Measurements from ENCODE around the gene SPTB. TPM values are rescaled to one million over a fixed set of nuclear protein-coding genes. Genes with fewer than 3 reads are reported as not detected.

The SPTB gene
- total RNA-seq, 1 donor from 2014 or later: 3.0 TPM

DNA sequence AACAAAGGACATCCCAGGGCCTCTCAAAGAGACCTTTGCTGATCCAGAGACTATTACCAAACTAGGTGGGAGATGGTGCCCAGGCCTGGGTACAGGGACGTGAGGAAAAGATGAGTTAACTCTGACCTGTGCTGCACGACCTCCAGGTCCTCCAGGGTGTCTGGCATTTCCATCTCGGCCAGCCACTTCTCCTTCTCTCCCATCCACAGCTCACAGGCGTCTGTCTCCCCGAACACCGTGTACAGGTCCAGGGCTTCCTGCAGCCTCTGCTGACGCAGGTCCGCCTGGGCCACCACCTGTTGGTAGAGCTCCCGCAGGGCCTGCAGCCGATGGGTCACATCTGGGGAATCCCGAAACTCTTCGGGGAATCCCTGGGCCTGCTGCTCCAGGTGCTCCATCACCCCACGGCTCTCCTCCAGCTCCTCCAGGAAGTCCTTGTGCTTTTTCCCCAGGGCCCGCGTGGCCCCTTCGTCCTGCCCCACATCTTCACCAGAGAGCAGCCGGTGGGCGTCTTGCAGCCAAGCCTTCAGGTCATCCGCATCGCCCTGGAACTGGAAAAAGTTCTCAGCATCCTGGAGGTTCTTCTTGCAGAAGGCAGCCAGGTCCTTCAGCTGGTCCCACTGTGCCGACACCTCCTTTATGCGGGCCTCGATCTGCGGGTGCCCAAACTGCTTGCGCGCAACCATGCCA lies 86.7 kb downstream of the SPTB start:
- H3K9me3 ChIP-seq: no peaks in the 10 kb centered on the region
- peak; percentile 47 for DNase-seq
- no peak overlapping the region for H3K4me3 ChIP-seq
- H3K36me3 ChIP-seq: no peaks in the 10 kb centered on the region
- no peak overlapping the region for H3K27ac ChIP-seq
- TF ChIP-seq, protein P1, sequence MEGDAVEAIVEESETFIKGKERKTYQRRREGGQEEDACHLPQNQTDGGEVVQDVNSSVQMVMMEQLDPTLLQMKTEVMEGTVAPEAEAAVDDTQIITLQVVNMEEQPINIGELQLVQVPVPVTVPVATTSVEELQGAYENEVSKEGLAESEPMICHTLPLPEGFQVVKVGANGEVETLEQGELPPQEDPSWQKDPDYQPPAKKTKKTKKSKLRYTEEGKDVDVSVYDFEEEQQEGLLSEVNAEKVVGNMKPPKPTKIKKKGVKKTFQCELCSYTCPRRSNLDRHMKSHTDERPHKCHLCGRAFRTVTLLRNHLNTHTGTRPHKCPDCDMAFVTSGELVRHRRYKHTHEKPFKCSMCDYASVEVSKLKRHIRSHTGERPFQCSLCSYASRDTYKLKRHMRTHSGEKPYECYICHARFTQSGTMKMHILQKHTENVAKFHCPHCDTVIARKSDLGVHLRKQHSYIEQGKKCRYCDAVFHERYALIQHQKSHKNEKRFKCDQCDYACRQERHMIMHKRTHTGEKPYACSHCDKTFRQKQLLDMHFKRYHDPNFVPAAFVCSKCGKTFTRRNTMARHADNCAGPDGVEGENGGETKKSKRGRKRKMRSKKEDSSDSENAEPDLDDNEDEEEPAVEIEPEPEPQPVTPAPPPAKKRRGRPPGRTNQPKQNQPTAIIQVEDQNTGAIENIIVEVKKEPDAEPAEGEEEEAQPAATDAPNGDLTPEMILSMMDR (IDR thresholded peaks at IDR 0.05): no peak
- intact Hi-C loops (cut with DNase I): no loop called here
- H3K27me3 ChIP-seq: no peaks in the 10 kb centered on the region
- H3K4me1 ChIP-seq: no peaks in the 10 kb centered on the region
- no peak for ATAC-seq

DNA sequence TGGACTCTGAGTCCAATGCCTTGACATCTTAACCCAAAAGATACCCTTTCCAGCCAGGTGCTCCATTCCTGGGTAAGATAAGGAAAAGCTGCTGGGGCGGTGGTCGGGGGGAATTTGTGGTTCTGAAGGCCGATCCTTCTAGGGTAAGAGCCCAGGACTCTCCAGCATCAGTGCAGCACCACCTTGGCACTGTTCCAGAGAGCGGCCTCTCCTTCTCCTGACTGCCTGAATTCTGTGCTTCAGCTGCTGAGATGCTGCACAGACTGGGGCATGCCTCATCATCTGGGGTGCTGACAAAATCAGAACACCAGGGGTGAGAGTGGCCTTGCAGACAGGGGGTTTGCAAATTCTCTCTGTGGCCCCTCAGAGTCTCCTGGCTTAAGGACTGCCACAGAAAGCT lies 87.5 kb downstream of the SPTB start:
- Histone ChIP-seq H3K4me1 (no peaks in the 10 kb centered on the region), H3K27ac (no peak overlapping the region), H3K9me3 (no peaks in the 10 kb centered on the region), H3K27me3 (no peaks in the 10 kb centered on the region), H3K4me3 (no peak overlapping the region), H3K36me3 (no peaks in the 10 kb centered on the region)
- TF ChIP-seq, protein P1 (IDR thresholded peaks at IDR 0.05): no peak
- ATAC-seq (no peak), DNase-seq (peak; percentile 39)
- intact Hi-C loops (cut with DNase I): no loop called here

DNA sequence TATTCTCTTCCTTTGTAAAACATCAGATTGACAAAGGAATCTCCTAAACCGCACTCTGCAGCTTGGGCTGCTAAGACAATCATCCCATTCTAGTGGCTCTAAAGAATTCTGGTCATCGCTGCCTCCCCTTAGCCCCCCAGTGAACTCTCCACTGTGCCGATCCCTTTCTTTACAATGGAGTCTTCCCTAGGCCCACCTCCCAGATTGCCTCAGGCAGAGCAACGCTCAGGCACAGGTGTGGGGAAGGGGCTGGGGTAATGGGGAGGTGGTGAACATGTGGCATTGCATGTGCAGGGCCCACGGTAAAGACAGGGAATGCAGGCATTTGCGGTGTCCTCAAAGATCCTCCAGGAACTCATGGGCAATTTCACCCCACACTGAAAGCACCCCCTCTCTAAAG lies 89.2 kb downstream of the SPTB start:
- Histone ChIP-seq H3K4me1 (no peaks in the 10 kb centered on the region), H3K27ac (no peak overlapping the region), H3K4me3 (no peak overlapping the region), H3K9me3 (no peaks in the 10 kb centered on the region), H3K27me3 (no peaks in the 10 kb centered on the region), H3K36me3 (no peaks in the 10 kb centered on the region)
- intact Hi-C loops (cut with DNase I): no loop called here
- no peak for ATAC-seq
- TF ChIP-seq, protein P1 (IDR thresholded peaks at IDR 0.05): no peak
- peak; percentile 34 for DNase-seq

DNA sequence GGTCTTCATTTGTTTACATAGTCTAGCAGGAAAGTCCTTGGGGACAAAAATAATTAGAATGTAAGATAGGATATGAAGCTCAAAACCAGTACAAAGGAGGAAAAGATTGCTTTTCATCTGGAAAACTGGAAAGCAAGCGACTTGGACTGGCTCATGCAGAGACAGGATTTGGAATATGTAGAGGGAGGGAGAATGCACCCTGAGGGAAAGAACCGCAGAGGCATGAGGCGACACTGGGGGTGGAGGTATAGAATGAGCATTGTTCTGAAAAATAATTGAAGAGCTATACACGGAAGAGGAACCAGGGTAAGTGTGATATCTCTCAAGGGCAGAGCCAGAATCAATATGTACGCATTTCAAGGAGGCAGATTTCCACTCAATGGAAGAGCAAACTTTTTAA lies 90.0 kb downstream of the SPTB start:
- TF ChIP-seq, protein P1 (IDR thresholded peaks at IDR 0.05): no peak
- H3K36me3 ChIP-seq: no peaks in the 10 kb centered on the region
- intact Hi-C loops (cut with DNase I): no loop called here
- no peak for ATAC-seq
- no peak overlapping the region for H3K4me3 ChIP-seq
- no peak for DNase-seq
- H3K4me1 ChIP-seq: no peaks in the 10 kb centered on the region
- H3K27ac ChIP-seq: no peak overlapping the region
- no peaks in the 10 kb centered on the region for H3K27me3 ChIP-seq
- H3K9me3 ChIP-seq: no peaks in the 10 kb centered on the region

DNA sequence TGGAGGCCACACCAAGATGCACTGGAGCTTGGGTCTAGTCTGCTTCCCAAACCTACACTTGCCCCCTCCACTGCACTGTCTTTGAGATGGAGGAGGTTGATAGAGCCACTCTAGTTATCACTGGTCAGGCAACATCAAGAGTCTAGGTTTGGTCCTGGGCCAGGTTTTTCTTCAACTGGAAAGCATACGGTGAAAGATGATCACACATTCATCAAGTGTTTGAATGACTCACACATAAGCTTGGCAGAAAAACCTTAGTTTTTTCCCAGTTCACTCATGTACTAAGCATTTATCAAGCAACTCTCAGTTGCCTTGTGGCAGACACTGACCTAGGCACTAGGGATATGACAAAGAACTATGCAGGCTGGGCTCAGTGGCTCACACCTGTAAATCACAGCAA lies 91.0 kb downstream of the SPTB start:
- Histone ChIP-seq H3K27me3 (no peaks in the 10 kb centered on the region), H3K9me3 (no peaks in the 10 kb centered on the region), H3K4me3 (no peak overlapping the region), H3K4me1 (no peaks in the 10 kb centered on the region), H3K27ac (no peak overlapping the region), H3K36me3 (no peaks in the 10 kb centered on the region)
- intact Hi-C loops (cut with DNase I): no loop called here
- ATAC-seq (no peak), DNase-seq (no peak)
- TF ChIP-seq, protein P1 (IDR thresholded peaks at IDR 0.05): no peak

DNA sequence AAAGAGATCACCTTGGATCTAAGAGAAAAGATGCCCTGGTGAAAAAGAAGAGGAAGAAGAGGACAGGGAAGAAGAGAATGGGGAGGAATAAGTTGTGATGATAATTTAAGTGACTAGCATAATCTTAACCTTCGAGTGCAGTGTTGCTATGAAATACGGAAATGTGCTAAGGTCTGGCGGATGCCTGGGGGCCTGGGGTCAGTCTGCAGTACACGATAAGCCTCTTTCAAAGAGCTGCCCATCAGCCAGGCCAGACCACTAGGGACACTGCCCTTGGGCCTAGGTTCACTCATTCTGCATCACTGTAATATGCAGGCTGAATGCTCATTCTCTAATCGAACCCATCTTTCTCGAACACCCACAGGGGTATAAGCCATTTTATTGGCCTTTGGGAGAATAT lies 92.1 kb downstream of the SPTB start:
- H3K9me3 ChIP-seq: no peaks in the 10 kb centered on the region
- no peaks in the 10 kb centered on the region for H3K4me1 ChIP-seq
- H3K27ac ChIP-seq: no peak overlapping the region
- no peaks in the 10 kb centered on the region for H3K27me3 ChIP-seq
- TF ChIP-seq, protein P1 (IDR thresholded peaks at IDR 0.05): no peak
- H3K4me3 ChIP-seq: no peak overlapping the region
- H3K36me3 ChIP-seq: no peaks in the 10 kb centered on the region
- DNase-seq (no peak), ATAC-seq (no peak)
- intact Hi-C loops (cut with DNase I): no loop called here
